Pancreas (tissue), 10 donors: ENCODE results near the gene N4BP2. TPM values are rescaled to one million over a fixed set of nuclear protein-coding genes. Genes with fewer than 3 reads are reported as not detected.
"Not testable (repeated sequence)": the region's sequence is repeated elsewhere in the genome, so short reads cannot be mapped to it uniquely, and the experiment has no call there.

Experiments
- ATAC-seq, 4 donors: fragments of 200-7000 bp; cut with Tn5 transposase; one replicate each; pipeline versions ENCODE4 v1.8.0 to v1.9.1; 2020; ENCODE audit warnings: mild to moderate bottlenecking in 4 of 4, moderate library complexity in 4 of 4
- DNase-seq, 6 donors: peaks; one replicate each; pipeline ENCODE4 v3.0.0-alpha.2; 2020
- FAIRE-seq: peaks from 2 replicates; lab custom pipeline; 2012; peaks lifted over from hg19 to GRCh38; lab: Jason Lieb, UNC
- H3K27ac ChIP-seq, 4 donors: fragments of 200-600 bp; sonication (generic); 1 replicate in 3 of 4; 2 replicates in 1 of 4; pipeline versions ENCODE4 v1.5.0 to v1.8.0; 2020
- H3K27me3 ChIP-seq, 4 donors: fragments of 200-600 bp; one replicate each; pipeline ENCODE4 v1.8.0; 2021
- H3K36me3 ChIP-seq, 3 donors: fragments of 200-600 bp; sonication (generic) in 1 of 3; one replicate each; pipeline versions ENCODE4 v1.5.0 to v1.8.0; 2020 to 2021
- H3K4me1 ChIP-seq, 3 donors: fragments of 200-600 bp; one replicate each; pipeline ENCODE4 v1.8.0; 2021
- H3K4me3 ChIP-seq, 4 donors: fragments of 200-600 bp; sonication (generic) in 2 of 4; one replicate each; pipeline versions ENCODE4 v1.5.0 to v1.8.0; 2020 to 2021
- H3K9me3 ChIP-seq, 4 donors: fragments of 200-600 bp; one replicate each; pipeline ENCODE4 v1.8.0; 2021
- WGBS, 2 donors: extraction: QIAGEN DNeasy Blood & Tissue Kit; methylation state at CpG; one replicate each; pipeline ENCODE4 v1.1.7; 2013; 5-methylcytosine and 5-hydroxymethylcytosine counted together
- intact Hi-C, 3 donors: fragments of 100-400 bp; cut with DNase I; formaldehyde crosslinking; loops; one replicate each; pipeline versions ENCODE4 v1.11.1 to v1.14.2; 2022
- polyA plus RNA-seq, 2 donors: library from polyadenylated mRNA; stranded (reverse); fragments of 200-250 nt; gene quantifications; one replicate each; pipeline ENCODE4 v1.2.3, GENCODE V29; 2013
- total RNA-seq, 6 donors: library from RNA; stranded (reverse); fragmentation: NEBNext Ultra II Directional in 4 of 6; extraction: Animal tissue kit (Norgen Biotek cat#: 25700) in 4 of 6; gene quantifications; one replicate each; pipeline versions ENCODE4 v1.2.1 to v1.2.4, GENCODE V29; 2021 to 2023
- TF ChIP-seq, protein P1 (sequence below), 4 donors: fragments of 200-600 bp; sonication (generic) in 3 of 4; IDR thresholded peaks; one replicate each; pipeline versions ENCODE4 v1.5.0 to v1.8.0; 2021; ENCODE audit warnings: antibody characterized with exemption in 4 of 4
- donor health status: healthy with polysubstance abuse.
- donor health status: DM: no; HTN: no; CAD: no; lungs with moderate emphysema.
- donor health status: DM: no; HTN: no; CAD: no.
- donor health status: control.
- donor health status: control.
- donor health status: Bipolar disorder and iron deficiency.
- donor health status: DM: yes; HTN: yes; CAD: no.
- donor health status: DM: no; HTN: no; CAD: no.
- donor health status: DM: no; HTN: no; CAD: no.
- donor health status: DM: yes; HTN: yes; CAD: no.

The N4BP2 gene
- total and polyA plus RNA-seq, 8 donors, result 1.6 to 13.4 (median 11.2) TPM

DNA sequence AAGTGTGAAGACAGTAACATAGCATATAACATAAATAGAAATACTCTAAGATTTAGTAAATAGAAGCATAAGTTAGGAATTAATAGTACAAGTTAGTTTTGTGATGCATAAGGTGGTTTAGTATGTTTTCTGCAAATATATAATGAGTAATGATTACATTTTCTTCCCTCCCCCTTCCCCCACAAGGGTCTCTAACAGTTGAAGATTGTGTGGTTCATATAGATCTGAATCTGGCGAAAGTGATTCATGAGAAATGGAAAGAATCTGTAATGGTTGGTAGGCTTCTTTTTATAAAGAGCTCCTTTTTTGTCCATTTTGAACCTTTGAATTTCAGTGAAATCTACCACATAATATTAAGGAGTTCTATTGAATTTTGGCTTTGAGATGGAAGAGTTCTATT lies 66.3 kb downstream of the N4BP2 start:
- H3K27ac ChIP-seq, result no peak overlapping the region
- H3K4me3 ChIP-seq, result no peak overlapping the region
- DNase-seq (no peak), FAIRE-seq (no peak), ATAC-seq (no peak)
- 97 to 100% methylated on average over 1 of the region's 1 CpG for WGBS, 2 donors
- TF ChIP-seq, protein P1, sequence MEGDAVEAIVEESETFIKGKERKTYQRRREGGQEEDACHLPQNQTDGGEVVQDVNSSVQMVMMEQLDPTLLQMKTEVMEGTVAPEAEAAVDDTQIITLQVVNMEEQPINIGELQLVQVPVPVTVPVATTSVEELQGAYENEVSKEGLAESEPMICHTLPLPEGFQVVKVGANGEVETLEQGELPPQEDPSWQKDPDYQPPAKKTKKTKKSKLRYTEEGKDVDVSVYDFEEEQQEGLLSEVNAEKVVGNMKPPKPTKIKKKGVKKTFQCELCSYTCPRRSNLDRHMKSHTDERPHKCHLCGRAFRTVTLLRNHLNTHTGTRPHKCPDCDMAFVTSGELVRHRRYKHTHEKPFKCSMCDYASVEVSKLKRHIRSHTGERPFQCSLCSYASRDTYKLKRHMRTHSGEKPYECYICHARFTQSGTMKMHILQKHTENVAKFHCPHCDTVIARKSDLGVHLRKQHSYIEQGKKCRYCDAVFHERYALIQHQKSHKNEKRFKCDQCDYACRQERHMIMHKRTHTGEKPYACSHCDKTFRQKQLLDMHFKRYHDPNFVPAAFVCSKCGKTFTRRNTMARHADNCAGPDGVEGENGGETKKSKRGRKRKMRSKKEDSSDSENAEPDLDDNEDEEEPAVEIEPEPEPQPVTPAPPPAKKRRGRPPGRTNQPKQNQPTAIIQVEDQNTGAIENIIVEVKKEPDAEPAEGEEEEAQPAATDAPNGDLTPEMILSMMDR (IDR thresholded peaks at IDR 0.05), result no peak
- intact Hi-C loops, result no loop called here
- H3K9me3 ChIP-seq, result no peaks in the 10 kb centered on the region
- H3K27me3 ChIP-seq, result no peaks in the 10 kb centered on the region
- H3K36me3 ChIP-seq, result peaks cover 0 to 2% (median 0%) of the 10 kb centered on the region in 3 donors
- H3K4me1 ChIP-seq, result no peaks in the 10 kb centered on the region

DNA sequence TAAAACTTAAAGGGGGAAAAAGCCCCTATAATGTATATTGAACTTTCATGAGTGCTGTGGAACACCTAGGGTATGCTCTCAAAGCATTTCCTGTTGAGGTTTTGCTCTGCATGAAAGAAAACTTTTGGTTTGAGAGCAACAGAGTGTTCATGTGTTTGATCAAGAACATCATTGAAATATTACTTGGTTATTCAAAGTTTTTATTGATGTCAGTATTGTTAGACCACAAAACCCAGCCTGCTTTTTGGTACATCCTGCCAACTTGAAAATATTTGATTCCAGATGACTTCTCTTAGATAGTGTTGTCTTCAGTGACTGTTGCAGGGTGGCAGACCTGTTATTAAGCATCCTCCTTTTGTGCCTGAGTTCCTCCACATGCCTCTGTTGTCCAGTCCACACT lies 68.0 kb downstream of the N4BP2 start:
- Histone ChIP-seq H3K27ac (no peak overlapping the region), H3K4me3 (no peak overlapping the region), H3K27me3 (no peaks in the 10 kb centered on the region), H3K36me3 (peaks cover 0 to 2% (median 0%) of the 10 kb centered on the region in 3 donors), H3K9me3 (no peaks in the 10 kb centered on the region), H3K4me1 (no peaks in the 10 kb centered on the region)
- FAIRE-seq, result no peak
- no peak for ATAC-seq
- TF ChIP-seq, protein P1 (IDR thresholded peaks at IDR 0.05), result no peak
- DNase-seq, result no peak
- intact Hi-C loops, result no loop called here

DNA sequence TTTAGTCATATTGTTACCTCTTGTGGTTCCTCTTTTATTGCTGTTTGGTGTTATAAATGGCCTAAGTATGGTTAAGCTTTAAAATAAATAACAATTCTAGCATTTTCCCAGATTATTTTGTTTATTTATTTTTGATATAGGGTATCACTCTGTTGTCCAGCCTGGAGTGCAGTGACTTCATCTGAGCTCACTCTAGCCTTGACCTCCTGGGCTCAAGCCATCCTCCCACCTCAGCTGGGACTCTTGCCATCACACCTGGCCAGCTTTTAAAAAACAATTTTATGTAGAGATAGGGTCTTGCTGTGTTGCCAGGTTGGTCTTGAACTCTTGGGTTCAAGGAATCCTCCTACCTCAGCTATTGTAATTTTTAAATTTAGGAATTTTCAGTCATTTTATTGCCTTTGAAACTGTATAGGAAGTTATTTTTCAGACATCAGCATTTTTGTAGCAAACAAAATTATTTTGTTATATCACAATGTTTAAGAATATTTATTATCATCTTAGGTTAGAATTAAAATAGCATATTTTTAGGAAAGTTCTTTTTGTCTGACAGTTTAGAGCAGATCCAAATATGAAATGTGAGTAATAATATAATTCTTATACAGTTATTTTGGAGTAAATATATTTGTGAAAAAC lies 73.9 kb downstream of the N4BP2 start:
- Histone ChIP-seq H3K9me3 (no peaks in the 10 kb centered on the region), H3K27ac (peak overlapping the region in 1 of 4 donors; percentile 14), H3K4me1 (peaks cover 0 to 5% (median 0%) of the 10 kb centered on the region in 3 donors), H3K4me3 (no peak overlapping the region), H3K27me3 (no peaks in the 10 kb centered on the region), H3K36me3 (peaks cover 0 to 2% (median 0%) of the 10 kb centered on the region in 3 donors)
- peak in 1 of 6 donors; percentile 16 for DNase-seq
- intact Hi-C loops, result no loop called here
- FAIRE-seq, result no peak
- TF ChIP-seq, protein P1 (IDR thresholded peaks at IDR 0.05), result no peak
- ATAC-seq, result peak in 3 of 4 donors; percentile 59 to 79 (median 62)

DNA sequence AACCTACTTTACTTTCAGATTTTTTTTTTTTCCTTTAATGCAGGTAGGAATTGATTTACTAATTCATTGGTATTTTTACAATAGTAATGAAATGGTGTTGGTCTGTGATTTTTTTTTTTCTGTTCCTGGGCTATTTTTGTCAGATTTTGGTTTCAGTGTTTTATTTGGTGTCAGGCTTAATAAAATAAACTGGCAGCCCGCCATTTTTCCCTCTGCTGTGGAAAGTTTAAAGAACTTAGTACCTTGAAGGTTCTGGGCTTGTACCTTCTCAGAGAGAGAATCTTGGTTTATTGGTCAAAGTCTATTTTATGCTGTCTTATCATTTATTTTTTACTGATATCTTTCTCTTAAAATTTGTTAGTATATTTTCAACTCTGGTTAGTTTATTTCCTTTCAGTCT lies 76.2 kb downstream of the N4BP2 start:
- no peak overlapping the region for H3K27ac ChIP-seq
- intact Hi-C loops, result no loop called here
- H3K27me3 ChIP-seq, result no peaks in the 10 kb centered on the region
- H3K4me3 ChIP-seq, result no peak overlapping the region
- ATAC-seq, result peak in 1 of 4 donors; percentile 44
- DNase-seq, result peak in 1 of 6 donors; percentile 27
- H3K9me3 ChIP-seq, result no peaks in the 10 kb centered on the region
- H3K4me1 ChIP-seq, result peaks cover 0 to 5% (median 0%) of the 10 kb centered on the region in 3 donors
- no peak for FAIRE-seq
- TF ChIP-seq, protein P1 (IDR thresholded peaks at IDR 0.05), result no peak
- WGBS, 2 donors, result 43 to 68% methylated on average over 1 of the region's 1 CpG
- no peaks in the 10 kb centered on the region for H3K36me3 ChIP-seq

DNA sequence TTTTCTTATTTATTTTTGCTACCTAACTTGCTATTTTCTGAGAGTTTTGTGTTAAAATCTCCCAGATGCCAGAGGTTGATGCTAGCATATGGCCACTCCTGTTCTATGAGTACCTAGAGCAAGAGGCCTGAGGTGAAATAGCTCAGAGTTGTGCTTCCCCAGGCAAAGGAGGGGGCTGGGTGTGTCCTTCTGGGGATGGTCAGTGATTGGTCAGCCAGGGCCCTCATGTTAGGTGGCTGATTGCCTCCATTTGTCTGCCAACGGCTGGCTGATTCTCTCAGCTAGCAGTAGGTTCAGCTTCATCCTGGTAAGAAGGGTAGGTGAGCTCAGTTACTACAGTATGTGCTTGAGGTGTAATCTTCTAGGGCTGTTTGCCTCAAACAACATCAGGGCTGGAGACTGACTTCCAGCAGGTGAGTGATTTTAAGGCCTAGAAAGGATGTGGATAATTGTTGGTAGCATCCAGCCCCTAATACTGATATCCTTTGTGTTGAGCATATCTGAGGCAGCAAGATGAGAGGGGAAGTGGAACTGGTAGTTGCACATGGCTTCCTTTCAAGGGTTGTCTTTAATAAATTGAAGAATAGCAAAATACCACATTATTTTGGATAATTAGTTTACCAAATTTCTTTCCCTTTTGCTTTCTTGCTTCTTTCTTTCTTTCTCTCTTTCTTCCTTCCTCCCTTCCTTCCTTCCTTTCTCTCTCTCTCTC lies 77.7 kb downstream of the N4BP2 start:
- no peak for ATAC-seq
- Histone ChIP-seq H3K27me3 (no peaks in the 10 kb centered on the region), H3K36me3 (no peaks in the 10 kb centered on the region), H3K4me1 (peaks cover 0 to 5% (median 0%) of the 10 kb centered on the region in 3 donors), H3K4me3 (no peak overlapping the region), H3K9me3 (no peaks in the 10 kb centered on the region), H3K27ac (no peak overlapping the region)
- no peak for DNase-seq
- TF ChIP-seq, protein P1 (IDR thresholded peaks at IDR 0.05), result no peak
- no peak for FAIRE-seq
- WGBS, 2 donors, result 84 to 85% methylated on average over 1 of the region's 1 CpG
- intact Hi-C loops, result no loop called here

DNA sequence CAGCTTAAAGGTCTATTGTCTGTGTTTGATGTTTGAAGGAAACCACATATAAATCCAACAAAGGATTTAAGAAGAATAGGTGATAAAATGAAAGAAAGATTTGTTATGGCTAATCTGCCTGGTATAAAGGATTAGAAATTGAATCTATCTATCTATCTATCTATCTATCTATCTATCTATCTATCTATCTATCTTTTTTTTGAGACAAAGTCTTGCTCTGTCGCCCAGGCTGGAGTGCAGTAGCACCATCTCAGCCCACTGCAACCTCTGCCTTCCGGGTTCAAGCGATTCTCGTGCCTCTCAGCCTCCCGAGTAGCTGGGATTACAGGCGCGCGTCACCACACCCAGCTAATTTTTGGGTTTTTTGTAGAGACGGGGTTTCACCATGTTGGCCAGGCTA lies 79.6 kb downstream of the N4BP2 start:
- H3K4me1 ChIP-seq, DNase-seq, H3K4me3 ChIP-seq, intact Hi-C loops, H3K9me3 ChIP-seq, FAIRE-seq, H3K27me3 ChIP-seq, ATAC-seq, H3K36me3 ChIP-seq, H3K27ac ChIP-seq: not testable (repeated sequence)
- 78 to 98% methylated on average over 9 of the region's 9 CpGs for WGBS, 2 donors
